IPS DF 6.9 (cell line): ENCODE data around the gene TMEM9.

Experiments used
- DNase-seq: peaks from one replicate; pipeline ENCODE4 v3.0.0-alpha.2; 2013; ENCODE audit warnings: low read depth, low spot score
- H3K27ac ChIP-seq: one replicate; pipeline ENCODE4 v1.5.1; 2013; ENCODE audit warnings: low read length, control low read depth
- H3K27me3 ChIP-seq: 2 replicates; pipeline ENCODE4 v1.6.1; 2013; ENCODE audit warnings: mild to moderate bottlenecking, low read length; ENCODE audit not compliant: control insufficient read depth, insufficient read depth
- H3K36me3 ChIP-seq: 2 replicates; pipeline ENCODE4 v1.6.1; 2013; ENCODE audit warnings: low read length; ENCODE audit not compliant: control insufficient read depth, insufficient read depth
- H3K4me1 ChIP-seq: 2 replicates; pipeline ENCODE4 v1.6.1; 2013; ENCODE audit warnings: low read length; ENCODE audit not compliant: control insufficient read depth, insufficient read depth
- H3K4me3 ChIP-seq: 2 replicates; pipeline ENCODE4 v1.5.1; 2013; ENCODE audit warnings: mild to moderate bottlenecking, low read length
- H3K9me3 ChIP-seq: 2 replicates; pipeline ENCODE4 v1.6.1; 2013; ENCODE audit warnings: low read length, inconsistent platforms; ENCODE audit not compliant: control insufficient read depth, insufficient read depth
- WGBS: extraction: QIAGEN DNeasy Blood & Tissue Kit; methylation state at CpG from one replicate; pipeline ENCODE4 v1.1.7; 2013; ENCODE audit warnings: mixed read lengths, missing lambda C conversion rate; ENCODE audit not compliant: insufficient read length, insufficient coverage; 5-methylcytosine and 5-hydroxymethylcytosine counted together

Gene TMEM9

GRCh38 chr1:201154389-201155165 lies at the start of gene TMEM9:
TMEM9 (minus strand) TSS chr1:201154474; CDS start chr1:201153923, 551 bp downstream.
- peak; percentile 92 for DNase-seq
- H3K36me3 ChIP-seq: peaks cover 11% of the 10 kb centered on the region; the same call in 1 of the 2 replicates
- H3K27ac ChIP-seq: no peak within 1 kb of the TSS
- H3K9me3 ChIP-seq: no peaks in the 10 kb centered on the region
- no peaks in the 10 kb centered on the region for H3K27me3 ChIP-seq
- no CpG with 5 or more reads among the region's 31 CpGs for WGBS
- H3K4me1 ChIP-seq: peaks cover 4% of the 10 kb centered on the region
- H3K4me3 ChIP-seq: peak within 1 kb of the TSS; percentile 58

DNA sequence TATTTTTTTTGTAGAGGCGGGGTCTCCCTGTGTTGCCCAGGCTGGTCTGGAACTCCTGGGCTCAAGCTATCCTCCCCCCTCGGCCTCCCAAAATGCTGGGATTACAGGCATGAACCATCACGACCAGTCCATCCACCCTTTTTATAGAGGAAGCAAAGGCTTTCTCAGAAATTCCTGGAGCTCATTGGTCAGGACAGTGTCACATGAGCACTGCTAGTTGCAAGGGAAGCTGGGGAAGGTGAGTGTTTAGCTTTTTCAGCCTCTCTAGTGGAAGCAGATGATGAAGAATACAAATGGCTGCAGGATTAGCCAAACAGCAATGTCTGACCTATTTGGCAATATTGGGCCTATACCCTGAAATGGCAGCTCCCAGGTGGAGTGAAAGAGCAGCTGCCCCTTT lies 44.3 kb upstream of the TMEM9 start:
- DNase-seq: no peak
- no CpG with 5 or more reads among the region's 3 CpGs for WGBS
- no peaks in the 10 kb centered on the region for H3K9me3 ChIP-seq
- no peaks in the 10 kb centered on the region for H3K4me1 ChIP-seq
- H3K4me3 ChIP-seq: no peak overlapping the region
- H3K27me3 ChIP-seq: no peaks in the 10 kb centered on the region
- H3K36me3 ChIP-seq: no peaks in the 10 kb centered on the region
- H3K27ac ChIP-seq: no peak overlapping the region

DNA sequence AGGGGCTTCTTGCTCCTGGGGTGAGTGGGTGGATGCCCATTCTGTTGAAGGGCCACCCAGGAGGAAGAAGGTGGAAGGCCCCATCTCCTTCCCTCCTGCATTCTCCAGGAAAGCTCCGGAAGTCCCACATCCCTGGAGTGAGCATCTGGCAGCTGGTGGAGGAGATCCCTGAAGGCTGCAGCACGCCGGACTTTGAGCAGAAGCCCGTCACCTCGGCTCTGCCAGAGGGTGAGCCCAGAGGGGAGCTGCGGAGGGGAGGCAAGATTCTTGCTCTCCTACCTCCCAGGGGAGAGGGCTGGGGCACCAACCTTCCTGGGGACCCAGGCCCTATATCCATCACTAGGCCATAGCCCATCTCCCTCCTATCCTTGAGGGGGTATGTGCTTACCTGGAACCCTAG lies 39.8 kb upstream of the TMEM9 start:
- WGBS: no CpG with 5 or more reads among the region's 6 CpGs
- Histone ChIP-seq H3K27me3 (no peaks in the 10 kb centered on the region), H3K36me3 (no peaks in the 10 kb centered on the region), H3K27ac (no peak overlapping the region), H3K4me3 (no peak overlapping the region), H3K9me3 (no peaks in the 10 kb centered on the region), H3K4me1 (no peaks in the 10 kb centered on the region)
- DNase-seq: no peak

GRCh38 chr1:201192261-201192788 lies 38.1 kb upstream of the TMEM9 start:
- H3K36me3 ChIP-seq: no peaks in the 10 kb centered on the region
- no peak overlapping the region for H3K4me3 ChIP-seq
- H3K27me3 ChIP-seq: no peaks in the 10 kb centered on the region
- WGBS: no CpG with 5 or more reads among the region's 3 CpGs
- no peaks in the 10 kb centered on the region for H3K9me3 ChIP-seq
- no peak for DNase-seq
- no peak overlapping the region for H3K27ac ChIP-seq
- H3K4me1 ChIP-seq: no peaks in the 10 kb centered on the region

DNA sequence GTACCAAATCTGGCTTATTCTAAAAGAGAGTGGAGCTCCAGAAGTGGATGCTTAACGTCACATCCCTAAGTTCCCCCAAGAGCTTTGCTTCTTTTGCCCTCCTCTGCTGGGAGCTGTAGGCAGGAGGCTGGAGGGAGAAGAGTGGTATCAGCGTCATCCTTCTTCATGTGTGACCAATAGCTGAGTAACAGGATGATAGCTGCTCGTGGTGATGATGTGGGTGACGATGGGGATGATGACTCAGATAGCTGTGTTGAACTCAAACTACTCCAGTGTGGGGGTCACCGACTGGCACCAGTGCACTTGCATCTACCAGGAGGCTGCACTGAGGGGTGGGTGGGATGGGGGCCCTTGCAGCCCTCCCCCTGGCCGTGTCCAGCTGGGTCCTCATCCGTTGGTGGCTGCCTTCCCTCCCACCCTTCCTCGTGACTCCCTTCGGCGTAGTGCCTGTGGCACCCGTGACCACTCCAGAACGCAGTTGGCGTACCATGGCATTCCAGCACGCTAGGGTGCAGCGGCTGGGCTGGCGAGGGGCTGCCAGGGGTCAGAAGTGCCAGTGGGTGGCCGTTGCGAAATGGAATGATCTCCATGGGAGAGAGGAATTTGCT lies 37.5 kb upstream of the TMEM9 start:
- no peaks in the 10 kb centered on the region for H3K9me3 ChIP-seq
- DNase-seq: no peak
- H3K4me3 ChIP-seq: no peak overlapping the region
- WGBS: no CpG with 5 or more reads among the region's 18 CpGs
- no peaks in the 10 kb centered on the region for H3K4me1 ChIP-seq
- no peak overlapping the region for H3K27ac ChIP-seq
- H3K36me3 ChIP-seq: no peaks in the 10 kb centered on the region
- no peaks in the 10 kb centered on the region for H3K27me3 ChIP-seq

- Histone ChIP-seq H3K36me3 (no peaks in the 10 kb centered on the region), H3K27me3 (no peaks in the 10 kb centered on the region), H3K27ac (no peak within 1 kb of the TSS), H3K4me3 (no peak within 1 kb of the TSS), H3K9me3 (no peaks in the 10 kb centered on the region), H3K4me1 (no peaks in the 10 kb centered on the region)
- no peak for DNase-seq
- no CpG with 5 or more reads among the region's 9 CpGs for WGBS
These were observed 36.4 kb upstream of the TMEM9 start, which contains the start of gene IGFN1 for GRCh38 chr1:201190624-201191051. IGFN1 (plus strand) TSS chr1:201190824; CDS start chr1:201193294, 2,470 bp downstream.

GRCh38 chr1:201190005-201190404 lies 35.7 kb upstream of the TMEM9 start:
- H3K4me3 ChIP-seq: no peak overlapping the region
- DNase-seq: no peak
- H3K36me3 ChIP-seq: no peaks in the 10 kb centered on the region
- no peaks in the 10 kb centered on the region for H3K27me3 ChIP-seq
- no peak overlapping the region for H3K27ac ChIP-seq
- H3K9me3 ChIP-seq: no peaks in the 10 kb centered on the region
- H3K4me1 ChIP-seq: no peaks in the 10 kb centered on the region
- WGBS: no CpG with 5 or more reads among the region's 6 CpGs

DNA sequence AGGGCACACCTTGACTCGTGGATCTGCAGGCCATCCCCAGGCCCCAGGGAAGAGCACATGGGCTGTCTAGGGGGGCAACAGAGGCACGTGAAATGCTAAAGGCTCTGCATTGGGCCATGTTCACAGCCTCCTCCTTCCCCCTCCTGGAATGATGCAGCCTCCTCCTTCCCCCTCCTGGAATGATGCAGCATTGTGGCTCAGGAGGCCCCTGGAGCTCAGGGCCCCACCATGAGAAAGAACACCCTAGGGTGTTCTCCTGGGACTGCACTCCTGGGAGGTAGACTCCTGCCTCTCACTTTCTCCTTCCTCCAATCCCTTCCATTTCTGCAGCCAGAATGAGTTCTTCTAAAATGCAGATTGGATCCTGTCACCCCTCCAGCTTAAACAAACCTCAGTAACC lies 34.8 kb upstream of the TMEM9 start:
- no peak overlapping the region for H3K27ac ChIP-seq
- no peak overlapping the region for H3K4me3 ChIP-seq
- H3K36me3 ChIP-seq: no peaks in the 10 kb centered on the region
- H3K9me3 ChIP-seq: no peaks in the 10 kb centered on the region
- no peaks in the 10 kb centered on the region for H3K4me1 ChIP-seq
- no peak for DNase-seq
- WGBS: no CpG with 5 or more reads among the region's 2 CpGs
- H3K27me3 ChIP-seq: no peaks in the 10 kb centered on the region

DNA sequence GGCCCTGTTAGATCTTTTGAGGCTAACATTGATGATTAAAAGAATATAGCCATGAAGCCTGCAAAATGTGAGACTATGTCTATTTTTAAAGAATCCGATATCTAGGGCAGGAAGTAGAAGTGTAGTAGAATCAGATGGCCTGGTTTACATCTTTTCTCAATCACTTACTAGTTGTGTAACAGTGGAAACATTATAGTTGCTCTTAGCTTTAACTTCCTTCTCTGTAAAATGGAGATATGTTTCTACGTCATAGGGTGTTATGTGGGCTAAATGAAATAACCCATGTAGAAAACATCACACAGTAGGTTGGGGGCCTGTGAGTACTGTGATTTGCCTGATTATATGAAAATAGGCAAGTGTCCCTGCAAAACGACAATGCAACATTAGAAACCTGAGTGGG lies 31.9 kb upstream of the TMEM9 start:
- Histone ChIP-seq H3K36me3 (no peaks in the 10 kb centered on the region), H3K27ac (no peak overlapping the region), H3K4me3 (no peak overlapping the region), H3K9me3 (no peaks in the 10 kb centered on the region), H3K27me3 (no peaks in the 10 kb centered on the region), H3K4me1 (no peaks in the 10 kb centered on the region)
- no CpG with 5 or more reads among the region's 3 CpGs for WGBS
- no peak for DNase-seq

GRCh38 chr1:201185527-201186128 lies 31.4 kb upstream of the TMEM9 start:
- no peaks in the 10 kb centered on the region for H3K9me3 ChIP-seq
- WGBS: no CpG with 5 or more reads among the region's 5 CpGs
- no peaks in the 10 kb centered on the region for H3K27me3 ChIP-seq
- no peak overlapping the region for H3K27ac ChIP-seq
- no peak for DNase-seq
- H3K36me3 ChIP-seq: no peaks in the 10 kb centered on the region
- no peaks in the 10 kb centered on the region for H3K4me1 ChIP-seq
- no peak overlapping the region for H3K4me3 ChIP-seq
